ENCODE measurements around the gene PNLIPRP1. TPM values are rescaled to one million over a fixed set of nuclear protein-coding genes. Genes with fewer than 3 reads are reported as not detected.

The PNLIPRP1 gene
- total RNA-seq, 1 experiment from 2014 or later: not detected

DNA sequence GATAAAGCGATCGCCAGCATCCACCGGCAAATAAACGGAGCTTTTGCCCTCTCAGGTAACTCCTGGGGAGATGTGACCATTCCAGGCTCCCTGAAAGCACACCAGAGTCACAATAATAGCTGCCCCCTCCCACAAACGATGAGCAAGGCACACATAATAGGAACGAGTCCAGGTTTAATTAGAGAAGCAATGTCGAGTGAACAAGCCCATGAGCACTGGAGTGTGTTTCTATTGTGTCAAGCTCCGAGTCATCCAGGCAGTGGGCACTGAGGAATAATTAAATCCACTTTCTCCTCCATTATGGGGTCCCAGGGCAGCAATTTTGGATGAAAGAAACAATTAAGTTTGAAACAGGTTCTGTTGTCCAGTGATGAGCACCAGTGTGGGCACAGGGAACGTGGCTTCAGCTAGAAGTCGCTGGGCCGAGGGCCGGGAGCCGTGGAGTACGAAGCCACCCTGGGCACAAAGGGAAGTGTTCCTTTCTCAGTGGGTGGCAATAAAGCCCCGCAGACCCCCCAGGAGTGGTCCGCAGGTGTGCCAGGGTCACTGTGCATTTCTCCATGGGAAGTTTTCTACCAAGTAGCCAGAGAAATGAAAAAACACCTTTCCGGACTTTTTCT, 41.9 kb downstream of the PNLIPRP1 start:
- Histone ChIP-seq H4K20me1 (ENCODE audit: control insufficient read depth, insufficient read depth, insufficient read length) (no peaks in the 10 kb centered on the region), H3K4ac (ENCODE audit: low read depth, low read length) (no peak overlapping the region), H2BK5ac (ENCODE audit: insufficient read length, low read length) (no peak overlapping the region), H4K5ac (ENCODE audit: insufficient read length, low read depth, low read length) (no peak overlapping the region), H3K79me2 (ENCODE audit: insufficient read depth, low read length) (no peaks in the 10 kb centered on the region), H2BK15ac (ENCODE audit: low read depth, low read length) (no peak overlapping the region), H3K56ac (ENCODE audit: insufficient read length, low read depth, low read length) (no peak overlapping the region), H3K23me2 (ENCODE audit: insufficient read length, low read depth, low read length, poor library complexity, severe bottlenecking) (no peaks in the 10 kb centered on the region), H3K27me3 (ENCODE audit: insufficient read depth, low read length) (no peaks in the 10 kb centered on the region), H2BK20ac (ENCODE audit: low read depth, low read length, poor library complexity, severe bottlenecking) (no peak overlapping the region), H2BK12ac (ENCODE audit: insufficient read length, low read depth, low read length) (no peak overlapping the region), H3K23ac (ENCODE audit: insufficient read length, low read depth, low read length) (no peak overlapping the region), H2AK5ac (ENCODE audit: insufficient read length, low read length) (no peak overlapping the region), H3K14ac (ENCODE audit: insufficient read depth, low read length) (no peak overlapping the region), H3K27ac (ENCODE audit: insufficient read length, low read depth, low read length) (no peak overlapping the region), H3K18ac (ENCODE audit: insufficient read length, low read depth, low read length) (no peak overlapping the region), H2BK120ac (ENCODE audit: low read depth, low read length, poor library complexity, severe bottlenecking) (no peak overlapping the region), H3K9ac (ENCODE audit: extremely low read depth, insufficient read length, low read length) (no peak overlapping the region), H3K4me2 (ENCODE audit: insufficient read depth, insufficient read length, low read length) (no peak overlapping the region), H4K8ac (replicated peaks; ENCODE audit: insufficient read length, low read depth, low read length) (no peak overlapping the region), H3K4me1 (ENCODE audit: insufficient read depth, low read length) (no peaks in the 10 kb centered on the region), H3K79me1 (ENCODE audit: insufficient read depth, low read depth, low read length, poor library complexity, severe bottlenecking) (no peaks in the 10 kb centered on the region), H3K9me3 (ENCODE audit: control insufficient read depth, low read depth, low read length) (no peaks in the 10 kb centered on the region), H4K91ac (ENCODE audit: insufficient read length, low read depth, low read length) (no peak overlapping the region), H2AFZ (ENCODE audit: low read length) (no peak overlapping the region), H3T11ph (ENCODE audit: low read length) (no peak overlapping the region)
- no peaks in the 10 kb centered on the region for H3K9me3 Mint-ChIP-seq
- WGBS (ENCODE audit: extremely low coverage, insufficient read length, low lambda C conversion rate): no CpG with 5 or more reads among the region's 17 CpGs
- TF ChIP-seq, protein P1, sequence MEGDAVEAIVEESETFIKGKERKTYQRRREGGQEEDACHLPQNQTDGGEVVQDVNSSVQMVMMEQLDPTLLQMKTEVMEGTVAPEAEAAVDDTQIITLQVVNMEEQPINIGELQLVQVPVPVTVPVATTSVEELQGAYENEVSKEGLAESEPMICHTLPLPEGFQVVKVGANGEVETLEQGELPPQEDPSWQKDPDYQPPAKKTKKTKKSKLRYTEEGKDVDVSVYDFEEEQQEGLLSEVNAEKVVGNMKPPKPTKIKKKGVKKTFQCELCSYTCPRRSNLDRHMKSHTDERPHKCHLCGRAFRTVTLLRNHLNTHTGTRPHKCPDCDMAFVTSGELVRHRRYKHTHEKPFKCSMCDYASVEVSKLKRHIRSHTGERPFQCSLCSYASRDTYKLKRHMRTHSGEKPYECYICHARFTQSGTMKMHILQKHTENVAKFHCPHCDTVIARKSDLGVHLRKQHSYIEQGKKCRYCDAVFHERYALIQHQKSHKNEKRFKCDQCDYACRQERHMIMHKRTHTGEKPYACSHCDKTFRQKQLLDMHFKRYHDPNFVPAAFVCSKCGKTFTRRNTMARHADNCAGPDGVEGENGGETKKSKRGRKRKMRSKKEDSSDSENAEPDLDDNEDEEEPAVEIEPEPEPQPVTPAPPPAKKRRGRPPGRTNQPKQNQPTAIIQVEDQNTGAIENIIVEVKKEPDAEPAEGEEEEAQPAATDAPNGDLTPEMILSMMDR (conservative IDR thresholded peaks at IDR 0.05): no peak
- no peak for DNase-seq
- H3K36me3 Mint-ChIP-seq (ENCODE audit: insufficient read depth in 1 of 3, low read depth in 3 of 3): no peaks in the 10 kb centered on the region
- H3K4me1 Mint-ChIP-seq: peaks cover 11 to 12% of the 10 kb centered on the region in 2 experiments
- no peak overlapping the region for H3K4me3 Mint-ChIP-seq
- H3K27ac Mint-ChIP-seq: no peak overlapping the region
- H3K27me3 Mint-ChIP-seq (ENCODE audit: low read depth): peaks cover 8% of the 10 kb centered on the region

Data from H9 (cell line).